Fibroblast of skin of scalp (primary cell): ENCODE measurements around the gene PLPPR3.

ENCODE experiments used
- DNase-seq: peaks from one replicate; pipeline ENCODE4 v3.0.0-alpha.2; 2013

The PLPPR3 gene

GRCh38 chr19:765179-765738, 56.5 kb downstream of the PLPPR3 start:
- DNase-seq: no peak

DNA sequence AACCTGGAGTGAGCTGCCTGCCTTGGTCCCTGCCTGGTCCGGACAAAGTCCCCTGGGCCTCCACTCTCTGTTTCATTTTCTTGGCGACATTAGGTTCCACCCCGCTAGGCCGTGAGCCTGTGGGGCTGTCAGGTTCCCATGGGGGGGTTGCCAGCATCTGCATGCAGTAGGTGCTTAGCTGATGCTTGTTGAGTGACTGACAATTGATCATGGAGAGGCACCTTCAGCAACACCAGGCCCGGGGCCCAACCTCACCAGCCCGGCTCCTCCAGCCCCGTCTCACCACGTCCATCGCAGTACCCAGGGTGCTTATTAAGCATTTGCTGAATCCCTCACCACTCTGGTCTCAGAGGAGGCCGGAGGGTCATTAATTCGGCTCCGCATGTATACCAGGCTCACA, 57.5 kb downstream of the PLPPR3 start:
- DNase-seq: no peak

- DNase-seq: no peak
Measured at GRCh38 chr19:763869-764268, 57.9 kb downstream of the PLPPR3 start.

DNA sequence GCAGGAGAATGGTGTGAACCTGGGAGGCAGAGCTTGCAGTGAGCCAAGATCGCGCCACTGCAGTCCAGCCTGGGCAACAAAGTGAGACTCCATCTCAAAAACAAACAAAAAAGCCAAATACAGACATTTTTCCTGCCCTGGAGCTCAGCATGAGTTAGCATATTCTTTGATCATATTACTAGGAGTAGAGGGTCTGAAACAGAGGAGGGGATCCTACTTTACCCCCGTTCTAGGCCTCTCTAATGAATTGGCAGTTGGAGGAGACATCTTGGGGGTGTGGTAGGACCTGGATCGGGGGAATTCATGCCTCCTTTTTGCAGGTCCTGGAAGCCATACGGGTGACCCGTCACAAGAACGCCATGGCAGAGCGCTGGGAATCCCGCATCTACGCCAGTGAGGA, 58.6 kb downstream of the PLPPR3 start:
- DNase-seq: no peak
